ENCODE results near the gene ANKEF1.

DNA sequence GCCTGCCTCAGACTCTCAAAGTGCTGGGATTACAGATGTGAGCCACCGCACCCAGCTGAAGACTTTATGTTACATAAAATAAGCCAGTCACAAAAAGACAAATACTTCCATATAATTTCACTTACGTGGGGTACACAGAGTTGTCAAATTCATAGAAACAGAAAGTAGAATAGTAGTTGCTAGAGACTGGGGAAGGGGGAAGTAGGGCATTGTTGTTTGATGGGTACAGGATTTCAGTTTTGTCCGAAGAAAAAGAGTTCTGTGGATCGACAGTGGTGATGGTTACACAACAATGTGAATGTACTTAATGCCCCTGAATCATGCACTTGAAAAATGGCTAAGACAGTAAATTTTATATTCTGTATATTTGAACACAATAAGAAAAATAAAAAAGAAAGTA is 41.6 kb upstream of the ANKEF1 start:
- TF ChIP-seq, protein P1, sequence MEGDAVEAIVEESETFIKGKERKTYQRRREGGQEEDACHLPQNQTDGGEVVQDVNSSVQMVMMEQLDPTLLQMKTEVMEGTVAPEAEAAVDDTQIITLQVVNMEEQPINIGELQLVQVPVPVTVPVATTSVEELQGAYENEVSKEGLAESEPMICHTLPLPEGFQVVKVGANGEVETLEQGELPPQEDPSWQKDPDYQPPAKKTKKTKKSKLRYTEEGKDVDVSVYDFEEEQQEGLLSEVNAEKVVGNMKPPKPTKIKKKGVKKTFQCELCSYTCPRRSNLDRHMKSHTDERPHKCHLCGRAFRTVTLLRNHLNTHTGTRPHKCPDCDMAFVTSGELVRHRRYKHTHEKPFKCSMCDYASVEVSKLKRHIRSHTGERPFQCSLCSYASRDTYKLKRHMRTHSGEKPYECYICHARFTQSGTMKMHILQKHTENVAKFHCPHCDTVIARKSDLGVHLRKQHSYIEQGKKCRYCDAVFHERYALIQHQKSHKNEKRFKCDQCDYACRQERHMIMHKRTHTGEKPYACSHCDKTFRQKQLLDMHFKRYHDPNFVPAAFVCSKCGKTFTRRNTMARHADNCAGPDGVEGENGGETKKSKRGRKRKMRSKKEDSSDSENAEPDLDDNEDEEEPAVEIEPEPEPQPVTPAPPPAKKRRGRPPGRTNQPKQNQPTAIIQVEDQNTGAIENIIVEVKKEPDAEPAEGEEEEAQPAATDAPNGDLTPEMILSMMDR (IDR thresholded peaks at IDR 0.05; ENCODE audit: low read depth, low read length, poor library complexity, severe bottlenecking) = no peak
- TF ChIP-seq EZH2phosphoT487 (IDR thresholded peaks at IDR 0.05; ENCODE audit: borderline replicate concordance, low read length) = no peak
